Body of pancreas (tissue), 4 donors: ENCODE results near the gene PDLIM7. TPM values are rescaled to one million over a fixed set of nuclear protein-coding genes. Genes with fewer than 3 reads are reported as not detected.

Experiments used
- ATAC-seq: fragments of 150-250 bp; one replicate; pipeline ENCODE4 v1.9.1; 2016
- DNase-seq, 4 donors: peaks; one replicate each; pipeline ENCODE4 v3.0.0-alpha.2; 2019
- H3K27ac ChIP-seq, 4 donors: fragments of 200-600 bp; sonication (generic); 1 replicate in 3 of 4; 2 replicates in 1 of 4; pipeline versions ENCODE4 v1.5.1 to v1.6.1; 2016 to 2019; ENCODE audit warnings: mild to moderate bottlenecking in 1 of 4, mixed read lengths in 1 of 4, moderate library complexity in 1 of 4
- H3K27me3 ChIP-seq, 2 donors: fragments of 200-600 bp; sonication (generic); one replicate each; pipeline ENCODE4 v1.6.0; 2016; ENCODE audit warnings: mild to moderate bottlenecking in 1 of 2
- H3K36me3 ChIP-seq, 2 donors: fragments of 200-600 bp; sonication (generic); replicated peaks in 1 of 2; 2 replicates each; pipeline ENCODE4 v1.5.1; 2016; ENCODE audit warnings: low read depth in 2 of 2; ENCODE audit not compliant: insufficient read depth in 1 of 2
- H3K4me1 ChIP-seq: fragments of 200-600 bp; sonication (generic); one replicate; pipeline ENCODE4 v1.6.0; 2016
- H3K4me3 ChIP-seq, 2 donors: fragments of 200-600 bp; sonication (generic); 1 replicate in 1 of 2; 2 replicates in 1 of 2; pipeline ENCODE4 v1.5.1; 2016 to 2019
- H3K9me3 ChIP-seq, 3 donors: fragments of 200-600 bp; sonication (generic); 1 replicate in 2 of 3; 2 replicates in 1 of 3; pipeline ENCODE4 v1.5.1; 2016
- CTCF ChIP-seq, 7 experiments: fragments of 450-650 bp in 4 of 7; fragments of 200-600 bp in 3 of 7; sonication (generic) in 3 of 7; IDR thresholded peaks; one replicate each; pipeline ENCODE4 v1.5.1; 2016 to 2019; ENCODE audit warnings: antibody characterized with exemption in 7 of 7
- POLR2A ChIP-seq, 3 donors: fragments of 450-650 bp; IDR thresholded peaks; one replicate each; pipeline ENCODE4 v1.6.1; 2016; ENCODE audit warnings: antibody characterized with exemption in 3 of 3, mild to moderate bottlenecking in 2 of 3
- WGBS, 2 donors: methylation state at CpG; one replicate each; pipeline ENCODE4 v1.1.5; 2017; 5-methylcytosine and 5-hydroxymethylcytosine counted together
- intact Hi-C: fragments of 100-400 bp; cut with DNase I; formaldehyde crosslinking; loops from one replicate; pipeline ENCODE4 v1.15.1; 2023
- total RNA-seq, 2 donors: library from RNA; depleted of rRNA; stranded (reverse); fragments of >200 nt; gene quantifications; one replicate each; pipeline ENCODE4 v1.1.0, GENCODE V29; 2016

The PDLIM7 gene
- total RNA-seq, 2 donors from 2014 or later: 7.3 to 15.8 TPM

- Histone ChIP-seq H3K27me3 (no peaks in the 10 kb centered on the region), H3K4me3 (no peak overlapping the region), H3K4me1 (peaks cover 27% of the 10 kb centered on the region), H3K9me3 (no peaks in the 10 kb centered on the region), H3K27ac (no peak overlapping the region), H3K36me3 (peaks cover 23 to 27% of the 10 kb centered on the region in 2 donors)
- DNase-seq (no peak), ATAC-seq (no peak)
- TF ChIP-seq CTCF (IDR thresholded peaks at IDR 0.05): no peak
- TF ChIP-seq POLR2A (IDR thresholded peaks at IDR 0.05): no peak
- intact Hi-C loops: no loop called here
- 76 to 86% methylated on average over 7 of the region's 7 CpGs for WGBS, 2 donors
Observed at GRCh38 chr5:177515580-177515979, 18.2 kb upstream of the PDLIM7 start.

GRCh38 chr5:177514541-177514940, 17.1 kb upstream of the PDLIM7 start:
- intact Hi-C loops: no loop called here
- Histone ChIP-seq H3K4me1 (peaks cover 34% of the 10 kb centered on the region), H3K27ac (no peak overlapping the region), H3K27me3 (no peaks in the 10 kb centered on the region), H3K9me3 (no peaks in the 10 kb centered on the region), H3K4me3 (no peak overlapping the region), H3K36me3 (peaks cover 24 to 25% of the 10 kb centered on the region in 2 donors)
- TF ChIP-seq POLR2A (IDR thresholded peaks at IDR 0.05): no peak
- TF ChIP-seq CTCF (IDR thresholded peaks at IDR 0.05): no peak
- WGBS, 2 donors: 89% methylated on average over 11 of the region's 11 CpGs; no CpG with 5 or more reads in 1 of the 2 donors
- DNase-seq (no peak), ATAC-seq (no peak)

GRCh38 chr5:177513500-177513899, 16.1 kb upstream of the PDLIM7 start:
- intact Hi-C loops: no loop called here
- TF ChIP-seq POLR2A (IDR thresholded peaks at IDR 0.05): no peak
- no peak for TF ChIP-seq CTCF (IDR thresholded peaks at IDR 0.05)
- Histone ChIP-seq H3K4me1 (peaks cover 28% of the 10 kb centered on the region), H3K27me3 (no peaks in the 10 kb centered on the region), H3K9me3 (no peaks in the 10 kb centered on the region), H3K27ac (no peak overlapping the region), H3K4me3 (no peak overlapping the region), H3K36me3 (peaks cover 21 to 24% of the 10 kb centered on the region in 2 donors)
- no peak for ATAC-seq
- no peak for DNase-seq
- 95 to 97% methylated on average over 13 to 15 of the region's 15 CpGs for WGBS, 2 donors

- Histone ChIP-seq H3K36me3 (peaks cover 21 to 24% of the 10 kb centered on the region in 2 donors), H3K27me3 (no peaks in the 10 kb centered on the region), H3K9me3 (no peaks in the 10 kb centered on the region), H3K4me1 (peaks cover 28% of the 10 kb centered on the region), H3K27ac (no peak overlapping the region), H3K4me3 (no peak overlapping the region)
- DNase-seq (no peak), ATAC-seq (no peak)
- no peak for TF ChIP-seq CTCF (IDR thresholded peaks at IDR 0.05)
- WGBS, 2 donors: 90% methylated on average over 8 to 16 of the region's 16 CpGs
- intact Hi-C loops: no loop called here
Observed at GRCh38 chr5:177512736-177513380, 15.5 kb upstream of the PDLIM7 start.
